Coronary artery (tissue), 2 donors: Measurements from ENCODE around the gene DIP2C.

Experiments used
- DNase-seq: peaks from one replicate; pipeline ENCODE4 v3.0.0-alpha.2; 2017; ENCODE audit warnings: low spot score
- H3K27ac ChIP-seq, 2 donors: fragments of 200-600 bp; sonication (generic); one replicate each; pipeline ENCODE4 v1.5.1; 2016 to 2019
- H3K4me3 ChIP-seq: fragments of 200-600 bp; sonication (generic); 2 replicates; pipeline ENCODE4 v1.5.1; 2016; ENCODE audit warnings: mild to moderate bottlenecking, moderate library complexity
- CTCF ChIP-seq: fragments of 200-600 bp; sonication (generic); IDR thresholded peaks from one replicate; pipeline ENCODE4 v1.5.1; 2019; ENCODE audit warnings: antibody characterized with exemption

DIP2C gene

GRCh38 chr10:393106-393745 lies 296.2 kb downstream of the DIP2C start:
- Histone ChIP-seq H3K27ac (no peak overlapping the region), H3K4me3 (no peak overlapping the region)
- TF ChIP-seq CTCF: no peak
- no peak for DNase-seq

GRCh38 chr10:392705-393037 lies 296.8 kb downstream of the DIP2C start:
- no peak for TF ChIP-seq CTCF
- H3K27ac ChIP-seq: no peak overlapping the region
- H3K4me3 ChIP-seq: no peak overlapping the region
- no peak for DNase-seq

- H3K4me3 ChIP-seq: no peak overlapping the region
- TF ChIP-seq CTCF: no peak
- no peak for DNase-seq
- H3K27ac ChIP-seq: no peak overlapping the region
These were observed 297.4 kb downstream of the DIP2C start for GRCh38 chr10:391847-392704.

- Histone ChIP-seq H3K4me3 (no peak overlapping the region), H3K27ac (no peak overlapping the region)
- no peak for DNase-seq
- TF ChIP-seq CTCF: no peak
These were observed 298.2 kb downstream of the DIP2C start for GRCh38 chr10:391305-391704.

- no peak for DNase-seq
- H3K4me3 ChIP-seq: no peak overlapping the region
- no peak for TF ChIP-seq CTCF
- no peak overlapping the region for H3K27ac ChIP-seq
These were observed 298.9 kb downstream of the DIP2C start for GRCh38 chr10:390449-391100.

GRCh38 chr10:389836-390448 lies 299.5 kb downstream of the DIP2C start:
- Histone ChIP-seq H3K4me3 (no peak overlapping the region), H3K27ac (no peak overlapping the region)
- no peak for DNase-seq
- no peak for TF ChIP-seq CTCF
